Ascending aorta (tissue), 2 donors: Measurements from ENCODE around the gene GAL. TPM values are rescaled to one million over a fixed set of nuclear protein-coding genes. Genes with fewer than 3 reads are reported as not detected.

Source experiments
- DNase-seq, 2 donors: peaks; one replicate each; pipeline ENCODE4 v3.0.0-alpha.2; 2019; ENCODE audit warnings: low spot score in 2 of 2
- H3K27ac ChIP-seq, 2 donors: fragments of 200-600 bp; sonication (generic); one replicate each; pipeline ENCODE4 v1.5.1; 2016 to 2017; ENCODE audit warnings: mild to moderate bottlenecking in 1 of 2
- H3K27me3 ChIP-seq: fragments of 200-600 bp; sonication (generic); one replicate; pipeline ENCODE4 v1.5.1; 2017
- H3K36me3 ChIP-seq, 2 donors: fragments of 200-600 bp; sonication (generic); one replicate each; pipeline ENCODE4 v1.5.1; 2016
- H3K4me1 ChIP-seq, 2 donors: fragments of 200-600 bp; sonication (generic); one replicate each; pipeline ENCODE4 v1.5.1; 2016 to 2017; ENCODE audit warnings: mild to moderate bottlenecking in 1 of 2
- H3K4me3 ChIP-seq, 2 donors: fragments of 200-600 bp; sonication (generic); one replicate each; pipeline ENCODE4 v1.5.1; 2016 to 2017; ENCODE audit warnings: mild to moderate bottlenecking in 1 of 2
- H3K9me3 ChIP-seq, 2 donors: fragments of 200-600 bp; sonication (generic); one replicate each; pipeline ENCODE4 v1.5.1; 2016
- intact Hi-C: fragments of 100-400 bp; cut with DNase I; formaldehyde crosslinking; loops from one replicate; pipeline ENCODE4 v1.15.1; 2023
- total RNA-seq: library from RNA; depleted of rRNA; stranded (reverse); fragments of >200 nt; gene quantifications from one replicate; pipeline ENCODE4 v1.1.0, GENCODE V29; 2016
- TF ChIP-seq, protein P1 (sequence below), 3 experiments: fragments of 200-600 bp in 2 of 3; fragments of 450-650 bp in 1 of 3; sonication (generic) in 2 of 3; IDR thresholded peaks; one replicate each; pipeline ENCODE4 v1.5.1; 2016 to 2019; ENCODE audit warnings: antibody characterized with exemption in 3 of 3, mild to moderate bottlenecking in 1 of 3, moderate library complexity in 1 of 3

GAL gene
- total RNA-seq, 1 donor from 2014 or later = not detected

DNA sequence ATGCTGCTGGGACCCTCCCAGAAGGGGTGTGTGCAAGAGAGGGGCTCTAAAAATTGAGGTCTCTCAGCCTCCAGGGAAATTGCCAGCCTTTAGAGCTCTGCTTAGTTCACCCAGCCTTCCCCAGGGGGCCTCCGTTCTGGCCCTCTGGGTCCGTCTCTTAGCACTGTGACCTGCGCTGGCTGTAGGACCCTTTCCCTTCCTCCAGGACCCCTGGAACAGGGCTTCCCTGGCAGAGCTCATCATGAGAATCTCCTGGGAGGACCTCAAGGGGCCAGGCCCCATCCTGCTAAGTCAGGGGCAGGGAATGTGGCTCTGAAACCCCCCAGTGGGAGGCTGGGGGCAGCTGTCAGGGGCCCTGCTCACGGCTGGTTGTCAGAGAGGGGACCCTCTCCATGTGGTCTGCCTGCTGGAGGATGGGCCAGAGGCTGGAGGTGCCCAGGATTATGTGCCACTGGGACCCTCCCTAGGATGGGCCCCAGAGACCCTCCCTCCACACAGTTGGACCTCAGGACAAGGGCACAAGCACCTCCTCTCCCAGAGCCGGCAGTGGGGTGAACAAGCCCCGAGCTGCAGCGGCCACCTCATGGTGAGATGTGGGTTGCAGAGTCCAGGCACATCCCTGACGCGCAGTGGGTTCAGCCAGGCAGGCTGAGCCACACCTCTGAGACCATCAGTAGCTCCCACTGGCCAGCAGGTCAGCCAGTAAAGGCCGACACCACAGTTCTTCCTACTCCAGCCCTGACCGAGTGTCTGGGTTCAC, 27.1 kb upstream of the GAL start:
- Histone ChIP-seq H3K4me3 (no peak overlapping the region), H3K27me3 (no peaks in the 10 kb centered on the region), H3K27ac (no peak overlapping the region), H3K36me3 (no peaks in the 10 kb centered on the region), H3K9me3 (no peaks in the 10 kb centered on the region), H3K4me1 (no peaks in the 10 kb centered on the region)
- no peak for DNase-seq
- intact Hi-C loops = no loop called here
- TF ChIP-seq, protein P1, sequence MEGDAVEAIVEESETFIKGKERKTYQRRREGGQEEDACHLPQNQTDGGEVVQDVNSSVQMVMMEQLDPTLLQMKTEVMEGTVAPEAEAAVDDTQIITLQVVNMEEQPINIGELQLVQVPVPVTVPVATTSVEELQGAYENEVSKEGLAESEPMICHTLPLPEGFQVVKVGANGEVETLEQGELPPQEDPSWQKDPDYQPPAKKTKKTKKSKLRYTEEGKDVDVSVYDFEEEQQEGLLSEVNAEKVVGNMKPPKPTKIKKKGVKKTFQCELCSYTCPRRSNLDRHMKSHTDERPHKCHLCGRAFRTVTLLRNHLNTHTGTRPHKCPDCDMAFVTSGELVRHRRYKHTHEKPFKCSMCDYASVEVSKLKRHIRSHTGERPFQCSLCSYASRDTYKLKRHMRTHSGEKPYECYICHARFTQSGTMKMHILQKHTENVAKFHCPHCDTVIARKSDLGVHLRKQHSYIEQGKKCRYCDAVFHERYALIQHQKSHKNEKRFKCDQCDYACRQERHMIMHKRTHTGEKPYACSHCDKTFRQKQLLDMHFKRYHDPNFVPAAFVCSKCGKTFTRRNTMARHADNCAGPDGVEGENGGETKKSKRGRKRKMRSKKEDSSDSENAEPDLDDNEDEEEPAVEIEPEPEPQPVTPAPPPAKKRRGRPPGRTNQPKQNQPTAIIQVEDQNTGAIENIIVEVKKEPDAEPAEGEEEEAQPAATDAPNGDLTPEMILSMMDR (IDR thresholded peaks at IDR 0.05) = no peak

DNA sequence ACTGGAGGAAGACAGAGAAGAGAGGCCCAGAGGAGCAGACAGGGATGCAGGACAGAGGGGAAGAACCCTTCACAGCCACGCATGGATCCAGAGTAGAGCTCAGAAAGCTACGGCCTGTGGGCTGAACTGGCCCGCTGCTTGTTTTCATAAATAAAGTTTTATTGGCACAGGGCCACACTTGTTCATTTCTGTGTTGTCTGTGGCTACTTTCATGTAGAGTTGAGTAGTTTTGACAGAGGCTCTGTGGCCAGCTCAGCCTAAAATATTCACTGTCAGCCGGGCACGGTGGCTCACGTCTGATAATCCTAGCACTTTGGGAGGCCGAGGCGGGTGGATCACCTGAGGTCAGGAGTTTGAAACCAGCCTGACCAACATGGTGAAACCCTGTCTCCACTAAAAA, 26.2 kb upstream of the GAL start:
- Histone ChIP-seq H3K4me3 (no peak overlapping the region), H3K4me1 (no peaks in the 10 kb centered on the region), H3K27me3 (no peaks in the 10 kb centered on the region), H3K27ac (no peak overlapping the region), H3K9me3 (no peaks in the 10 kb centered on the region), H3K36me3 (no peaks in the 10 kb centered on the region)
- TF ChIP-seq, protein P1 (IDR thresholded peaks at IDR 0.05) = no peak
- intact Hi-C loops = no loop called here
- DNase-seq = no peak

DNA sequence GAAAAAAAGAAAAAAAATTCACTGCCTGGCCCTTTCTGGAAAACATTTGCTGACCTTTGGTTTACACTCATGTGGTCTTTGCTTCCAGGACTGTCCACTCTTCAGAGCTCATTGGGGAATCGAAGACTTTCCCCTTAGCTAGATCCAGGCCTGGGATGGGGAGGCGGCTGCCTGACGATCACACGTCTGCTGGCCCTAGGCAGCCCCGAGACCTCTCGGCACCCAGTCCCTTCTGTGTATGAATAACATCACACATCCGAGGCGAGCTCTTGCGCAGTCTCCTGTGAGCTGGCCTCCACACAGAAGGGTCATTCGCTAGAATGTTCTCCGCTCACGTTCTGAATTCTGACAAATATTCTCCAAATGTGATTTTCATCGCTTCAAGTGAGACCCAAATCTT, 25.7 kb upstream of the GAL start:
- Histone ChIP-seq H3K27ac (no peak overlapping the region), H3K9me3 (no peaks in the 10 kb centered on the region), H3K4me3 (no peak overlapping the region), H3K27me3 (no peaks in the 10 kb centered on the region), H3K36me3 (no peaks in the 10 kb centered on the region), H3K4me1 (no peaks in the 10 kb centered on the region)
- TF ChIP-seq, protein P1 (IDR thresholded peaks at IDR 0.05) = no peak
- intact Hi-C loops = no loop called here
- DNase-seq = no peak

DNA sequence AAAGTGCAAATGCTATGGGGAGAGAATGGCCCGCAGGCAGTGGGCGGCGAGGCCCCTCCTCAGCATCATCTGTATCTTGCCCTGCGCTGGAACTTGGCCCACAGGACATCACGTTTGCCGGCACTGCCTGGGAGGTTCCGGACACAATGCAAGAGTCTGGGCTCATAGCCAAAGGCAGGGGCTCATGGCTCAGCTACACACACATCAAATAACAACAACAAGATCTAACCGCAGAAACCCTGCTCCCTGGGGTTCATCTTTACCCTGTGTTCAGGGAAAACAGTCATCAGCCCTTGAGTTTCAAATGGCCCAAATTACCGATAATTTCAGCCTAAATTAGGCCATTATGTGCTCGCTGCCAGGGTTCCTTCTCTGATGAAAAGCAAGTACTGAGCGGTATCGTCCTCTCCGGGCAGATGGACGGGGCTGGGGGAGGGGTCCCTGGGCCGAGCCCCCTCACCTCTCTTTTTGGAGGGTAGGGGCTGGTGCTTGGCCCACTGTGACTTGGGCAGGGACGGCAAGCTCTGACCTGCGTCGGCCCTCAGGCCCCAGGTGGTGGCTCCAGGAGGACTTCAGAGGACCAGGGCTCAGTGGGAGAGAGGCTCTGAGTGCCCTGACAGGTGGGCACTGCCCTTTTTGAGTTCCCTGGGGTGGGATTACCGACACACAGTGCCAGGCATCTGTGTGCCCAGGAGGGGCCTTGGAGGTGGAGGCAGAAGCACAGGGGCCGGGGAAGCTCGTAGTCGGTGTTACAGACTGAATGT, 25.0 kb upstream of the GAL start:
- H3K27ac ChIP-seq = no peak overlapping the region
- intact Hi-C loops = no loop called here
- H3K9me3 ChIP-seq = no peaks in the 10 kb centered on the region
- H3K4me1 ChIP-seq = no peaks in the 10 kb centered on the region
- H3K36me3 ChIP-seq = no peaks in the 10 kb centered on the region
- TF ChIP-seq, protein P1 (IDR thresholded peaks at IDR 0.05) = no peak
- no peaks in the 10 kb centered on the region for H3K27me3 ChIP-seq
- no peak overlapping the region for H3K4me3 ChIP-seq
- no peak for DNase-seq

DNA sequence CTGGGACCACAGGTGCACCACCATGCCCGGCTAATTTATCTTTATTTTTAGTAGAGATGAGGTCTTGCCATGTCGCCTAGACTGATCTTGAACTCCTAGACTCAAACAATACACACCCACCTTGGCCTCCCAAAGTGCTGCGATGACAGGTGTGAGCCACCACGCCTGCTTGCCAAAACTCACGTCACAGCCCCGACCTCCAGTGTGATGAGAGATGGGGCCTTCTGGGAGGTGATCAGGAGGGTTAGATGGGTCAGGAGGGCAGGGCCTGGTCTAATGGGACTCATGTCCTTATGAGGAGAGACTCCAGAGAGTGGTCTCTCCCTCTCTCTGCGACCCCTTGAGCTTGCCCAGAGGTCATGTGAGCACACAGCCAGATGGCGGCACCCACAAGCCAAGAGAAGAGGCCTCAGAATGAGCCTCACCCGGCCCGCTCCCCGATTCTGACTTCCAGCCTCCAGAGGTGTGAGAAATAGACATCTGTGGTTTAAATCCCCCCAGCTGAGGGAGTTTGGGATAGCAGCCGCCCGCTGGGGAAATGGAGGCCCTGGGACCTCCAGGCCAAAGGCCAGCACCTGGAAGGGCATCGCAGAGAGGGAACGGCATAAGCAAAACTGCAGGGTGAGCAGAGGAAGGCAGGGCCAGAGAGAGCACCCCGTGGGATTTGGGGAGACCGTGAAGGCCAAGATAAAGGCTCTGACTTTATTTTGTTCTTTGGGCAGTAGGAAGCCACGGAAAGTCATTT, 24.1 kb upstream of the GAL start:
- DNase-seq = no peak
- no peaks in the 10 kb centered on the region for H3K4me1 ChIP-seq
- TF ChIP-seq, protein P1 (IDR thresholded peaks at IDR 0.05) = no peak
- H3K27ac ChIP-seq = no peak overlapping the region
- no peaks in the 10 kb centered on the region for H3K27me3 ChIP-seq
- no peaks in the 10 kb centered on the region for H3K9me3 ChIP-seq
- intact Hi-C loops = no loop called here
- H3K4me3 ChIP-seq = no peak overlapping the region
- no peaks in the 10 kb centered on the region for H3K36me3 ChIP-seq
